GM12872 (cell line): ENCODE measurements around the gene SPATA46.

Experiments used
- CTCF ChIP-seq: IDR thresholded peaks from 3 replicates; pipeline ENCODE4 v1.5.1; 2011; ENCODE audit warnings: low read depth, mild to moderate bottlenecking, low read length, moderate library complexity; ENCODE audit not compliant: insufficient read depth

Gene SPATA46

GRCh38 chr1:162343470-162343869 is 33.2 kb downstream of the SPATA46 start:
- TF ChIP-seq CTCF: no peak

GRCh38 chr1:162342452-162342983 is 34.1 kb downstream of the SPATA46 start:
- TF ChIP-seq CTCF: no peak

- TF ChIP-seq CTCF: no peak
Measured at GRCh38 chr1:162336621-162337285, 39.9 kb downstream of the SPATA46 start.

GRCh38 chr1:162335126-162335525 is 41.5 kb downstream of the SPATA46 start:
- no peak for TF ChIP-seq CTCF

GRCh38 chr1:162333991-162334390 is 42.7 kb downstream of the SPATA46 start:
- TF ChIP-seq CTCF: no peak

- TF ChIP-seq CTCF: no peak
Measured at GRCh38 chr1:162329826-162330225, 46.8 kb downstream of the SPATA46 start.

- TF ChIP-seq CTCF: no peak
Measured at GRCh38 chr1:162328512-162328911, 48.1 kb downstream of the SPATA46 start.

- no peak for TF ChIP-seq CTCF
Measured at GRCh38 chr1:162327788-162328165, 48.9 kb downstream of the SPATA46 start.
